Vagina (tissue), 2 donors: ENCODE measurements around the gene NEDD4L.

Experiments
- CTCF ChIP-seq, 3 experiments: fragments of 450-650 bp in 2 of 3; fragments of 200-600 bp in 1 of 3; sonication (generic) in 1 of 3; IDR thresholded peaks; one replicate each; pipeline ENCODE4 v1.5.1; 2017 to 2019; ENCODE audit warnings: antibody characterized with exemption in 3 of 3, mild to moderate bottlenecking in 2 of 3, moderate library complexity in 2 of 3
- POLR2AphosphoS5 ChIP-seq, 2 donors: sonication (generic); formaldehyde crosslinking; IDR thresholded peaks; one replicate each; pipeline ENCODE4 v1.9.0; 2017; ENCODE audit warnings: antibody characterized with exemption in 2 of 2, mild to moderate bottlenecking in 2 of 2, low read depth in 1 of 2; ENCODE audit not compliant: insufficient read depth in 1 of 2

GRCh38 chr18:58213440-58213839 lies 169.4 kb downstream of the NEDD4L start:
- TF ChIP-seq CTCF (IDR thresholded peaks at IDR 0.05): no peak
- TF ChIP-seq POLR2AphosphoS5 (IDR thresholded peaks at IDR 0.05; ENCODE audit: insufficient read depth in 1 of 2, low read depth in 1 of 2): no peak
